Ascending aorta (tissue), 2 donors: ENCODE measurements around the gene MAP2K4. TPM values are rescaled to one million over a fixed set of nuclear protein-coding genes. Genes with fewer than 3 reads are reported as not detected.
"Not testable (repeated sequence)": the region's sequence is repeated elsewhere in the genome, so short reads cannot be mapped to it uniquely, and the experiment has no call there.

Source experiments
- DNase-seq, 2 donors: peaks; one replicate each; pipeline ENCODE4 v3.0.0-alpha.2; 2019; ENCODE audit warnings: low spot score in 2 of 2
- H3K27ac ChIP-seq, 2 donors: fragments of 200-600 bp; sonication (generic); one replicate each; pipeline ENCODE4 v1.5.1; 2016 to 2017; ENCODE audit warnings: mild to moderate bottlenecking in 1 of 2
- H3K27me3 ChIP-seq: fragments of 200-600 bp; sonication (generic); one replicate; pipeline ENCODE4 v1.5.1; 2017
- H3K36me3 ChIP-seq, 2 donors: fragments of 200-600 bp; sonication (generic); one replicate each; pipeline ENCODE4 v1.5.1; 2016
- H3K4me1 ChIP-seq, 2 donors: fragments of 200-600 bp; sonication (generic); one replicate each; pipeline ENCODE4 v1.5.1; 2016 to 2017; ENCODE audit warnings: mild to moderate bottlenecking in 1 of 2
- H3K4me3 ChIP-seq, 2 donors: fragments of 200-600 bp; sonication (generic); one replicate each; pipeline ENCODE4 v1.5.1; 2016 to 2017; ENCODE audit warnings: mild to moderate bottlenecking in 1 of 2
- H3K9me3 ChIP-seq, 2 donors: fragments of 200-600 bp; sonication (generic); one replicate each; pipeline ENCODE4 v1.5.1; 2016
- intact Hi-C: fragments of 100-400 bp; cut with DNase I; formaldehyde crosslinking; loops from one replicate; pipeline ENCODE4 v1.15.1; 2023
- total RNA-seq: library from RNA; depleted of rRNA; stranded (reverse); fragments of >200 nt; gene quantifications from one replicate; pipeline ENCODE4 v1.1.0, GENCODE V29; 2016
- TF ChIP-seq, protein P1 (sequence below), 3 experiments: fragments of 200-600 bp in 2 of 3; fragments of 450-650 bp in 1 of 3; sonication (generic) in 2 of 3; IDR thresholded peaks; one replicate each; pipeline ENCODE4 v1.5.1; 2016 to 2019; ENCODE audit warnings: antibody characterized with exemption in 3 of 3, mild to moderate bottlenecking in 1 of 3, moderate library complexity in 1 of 3

MAP2K4 gene
- total RNA-seq, 1 donor from 2014 or later, result 54.5 TPM

DNA sequence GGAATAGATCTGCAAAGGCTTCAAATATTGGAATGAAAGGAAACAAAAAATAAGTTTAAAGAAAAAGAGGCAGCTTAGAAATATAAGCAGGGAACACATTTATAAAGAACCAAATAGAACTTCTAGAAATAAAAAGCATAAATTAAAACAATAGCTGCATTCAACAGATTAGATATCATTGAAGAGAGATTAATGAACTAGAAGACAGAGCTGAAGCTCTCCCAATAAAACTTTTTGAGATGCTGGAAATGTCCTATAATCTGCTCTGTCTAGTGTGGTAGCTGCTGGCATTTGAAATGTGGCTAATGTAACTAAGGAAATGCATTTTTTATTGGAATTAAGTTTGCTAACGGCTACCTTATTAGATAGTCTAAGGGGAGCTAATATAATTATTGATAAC lies 115.6 kb downstream of the MAP2K4 start:
- intact Hi-C loops, result no loop called here
- Histone ChIP-seq H3K4me1 (no peaks in the 10 kb centered on the region), H3K9me3 (peaks cover 0 to 8% of the 10 kb centered on the region in 2 donors), H3K27me3 (no peaks in the 10 kb centered on the region), H3K27ac (no peak overlapping the region), H3K36me3 (peaks cover 2 to 33% of the 10 kb centered on the region in 2 donors), H3K4me3 (no peak overlapping the region)
- TF ChIP-seq, protein P1, sequence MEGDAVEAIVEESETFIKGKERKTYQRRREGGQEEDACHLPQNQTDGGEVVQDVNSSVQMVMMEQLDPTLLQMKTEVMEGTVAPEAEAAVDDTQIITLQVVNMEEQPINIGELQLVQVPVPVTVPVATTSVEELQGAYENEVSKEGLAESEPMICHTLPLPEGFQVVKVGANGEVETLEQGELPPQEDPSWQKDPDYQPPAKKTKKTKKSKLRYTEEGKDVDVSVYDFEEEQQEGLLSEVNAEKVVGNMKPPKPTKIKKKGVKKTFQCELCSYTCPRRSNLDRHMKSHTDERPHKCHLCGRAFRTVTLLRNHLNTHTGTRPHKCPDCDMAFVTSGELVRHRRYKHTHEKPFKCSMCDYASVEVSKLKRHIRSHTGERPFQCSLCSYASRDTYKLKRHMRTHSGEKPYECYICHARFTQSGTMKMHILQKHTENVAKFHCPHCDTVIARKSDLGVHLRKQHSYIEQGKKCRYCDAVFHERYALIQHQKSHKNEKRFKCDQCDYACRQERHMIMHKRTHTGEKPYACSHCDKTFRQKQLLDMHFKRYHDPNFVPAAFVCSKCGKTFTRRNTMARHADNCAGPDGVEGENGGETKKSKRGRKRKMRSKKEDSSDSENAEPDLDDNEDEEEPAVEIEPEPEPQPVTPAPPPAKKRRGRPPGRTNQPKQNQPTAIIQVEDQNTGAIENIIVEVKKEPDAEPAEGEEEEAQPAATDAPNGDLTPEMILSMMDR (IDR thresholded peaks at IDR 0.05), result no peak
- no peak for DNase-seq

DNA sequence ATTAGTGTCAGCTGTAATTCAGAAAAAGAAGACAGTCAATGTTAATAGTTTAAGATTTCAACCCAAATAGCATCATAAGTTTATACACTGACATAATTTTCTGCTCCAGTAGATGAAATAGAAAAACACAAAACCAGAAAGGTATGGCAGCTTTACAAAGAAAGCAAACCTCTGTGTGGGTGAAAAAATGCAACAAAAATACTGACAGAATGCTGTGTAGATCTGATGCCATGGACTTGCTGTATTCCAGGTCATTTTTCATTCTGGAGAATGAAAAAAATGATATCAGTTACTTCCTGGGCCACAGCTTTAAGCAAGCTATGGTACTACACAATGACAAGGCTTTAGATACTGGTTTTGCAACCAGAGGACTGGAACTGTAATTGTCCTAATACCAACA lies 116.0 kb downstream of the MAP2K4 start:
- H3K4me3 ChIP-seq, result no peak overlapping the region
- no peaks in the 10 kb centered on the region for H3K27me3 ChIP-seq
- H3K9me3 ChIP-seq, result peaks cover 0 to 8% of the 10 kb centered on the region in 2 donors
- no peak for DNase-seq
- TF ChIP-seq, protein P1 (IDR thresholded peaks at IDR 0.05), result no peak
- H3K4me1 ChIP-seq, result no peaks in the 10 kb centered on the region
- intact Hi-C loops, result no loop called here
- H3K36me3 ChIP-seq, result peaks cover 6 to 34% of the 10 kb centered on the region in 2 donors
- no peak overlapping the region for H3K27ac ChIP-seq

DNA sequence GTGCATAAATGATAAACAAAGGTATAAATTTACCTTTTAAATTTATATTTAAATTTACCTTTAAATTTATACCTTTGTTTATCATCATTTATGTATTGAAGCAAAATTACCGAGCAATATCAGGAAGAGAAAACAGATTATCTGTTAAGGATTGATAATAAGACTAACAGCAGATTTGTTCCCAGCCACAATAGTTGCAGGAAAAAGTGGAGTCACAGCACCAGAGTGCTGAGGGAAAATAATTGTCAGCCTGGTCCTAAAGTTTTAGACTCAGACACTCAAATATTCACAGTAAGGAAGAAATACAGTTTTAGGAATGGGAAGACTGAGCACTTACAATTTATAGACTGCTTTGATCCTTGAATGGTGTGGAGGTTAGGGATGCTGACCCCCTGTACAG lies 117.2 kb downstream of the MAP2K4 start:
- no peaks in the 10 kb centered on the region for H3K4me1 ChIP-seq
- H3K4me3 ChIP-seq, result no peak overlapping the region
- no peak for DNase-seq
- H3K36me3 ChIP-seq, result peaks cover 10 to 39% of the 10 kb centered on the region in 2 donors
- TF ChIP-seq, protein P1 (IDR thresholded peaks at IDR 0.05), result no peak
- no peaks in the 10 kb centered on the region for H3K27me3 ChIP-seq
- intact Hi-C loops, result no loop called here
- H3K9me3 ChIP-seq, result peaks cover 0 to 8% of the 10 kb centered on the region in 2 donors
- no peak overlapping the region for H3K27ac ChIP-seq

DNA sequence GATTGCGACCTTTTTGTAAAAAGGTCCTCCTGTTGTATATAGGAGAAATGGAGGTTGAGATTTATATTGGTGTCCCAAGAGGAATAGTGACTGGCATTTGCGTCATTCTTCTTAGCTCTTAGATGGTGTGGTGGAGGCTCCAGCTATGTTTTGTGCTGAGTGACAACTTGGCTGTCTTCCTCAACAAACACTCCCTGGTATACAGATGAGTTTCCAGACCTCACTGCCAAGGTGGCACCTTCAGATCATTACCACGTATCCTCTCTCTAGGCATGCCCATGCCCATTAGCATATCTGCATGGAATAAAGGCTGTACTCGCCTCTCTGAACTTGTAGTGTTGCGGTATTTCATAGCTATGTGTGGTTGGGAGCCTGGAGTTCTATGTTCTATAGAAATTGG lies 120.0 kb downstream of the MAP2K4 start:
- intact Hi-C loops, result no loop called here
- no peaks in the 10 kb centered on the region for H3K27me3 ChIP-seq
- H3K9me3 ChIP-seq, result peaks cover 0 to 8% of the 10 kb centered on the region in 2 donors
- no peak overlapping the region for H3K4me3 ChIP-seq
- DNase-seq, result no peak
- peaks cover 21 to 60% of the 10 kb centered on the region in 2 donors for H3K36me3 ChIP-seq
- H3K4me1 ChIP-seq, result no peaks in the 10 kb centered on the region
- TF ChIP-seq, protein P1 (IDR thresholded peaks at IDR 0.05), result no peak
- no peak overlapping the region for H3K27ac ChIP-seq

DNA sequence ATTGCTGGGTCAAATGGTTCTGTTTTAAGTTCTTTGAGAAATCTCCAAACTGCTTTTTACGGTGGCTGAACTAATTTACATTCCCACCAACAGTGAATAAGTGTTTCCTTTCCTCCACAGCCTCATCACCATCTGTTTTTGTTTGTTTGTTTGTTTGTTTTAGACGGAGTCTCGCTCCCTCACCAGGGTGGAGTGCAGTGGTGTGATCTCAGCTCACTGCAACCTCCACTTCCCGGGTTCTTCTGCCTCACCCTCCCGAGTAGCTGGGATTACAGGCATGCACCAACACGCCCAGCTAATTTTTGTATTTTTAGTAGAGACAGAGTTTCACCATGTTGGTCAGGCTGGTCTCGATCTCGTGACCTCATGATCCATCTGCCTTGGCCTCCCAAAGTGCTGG lies 141.5 kb downstream of the MAP2K4 start:
- intact Hi-C loops, H3K27ac ChIP-seq, H3K27me3 ChIP-seq, H3K36me3 ChIP-seq, H3K4me1 ChIP-seq, H3K9me3 ChIP-seq, DNase-seq, H3K4me3 ChIP-seq: not testable (repeated sequence)

DNA sequence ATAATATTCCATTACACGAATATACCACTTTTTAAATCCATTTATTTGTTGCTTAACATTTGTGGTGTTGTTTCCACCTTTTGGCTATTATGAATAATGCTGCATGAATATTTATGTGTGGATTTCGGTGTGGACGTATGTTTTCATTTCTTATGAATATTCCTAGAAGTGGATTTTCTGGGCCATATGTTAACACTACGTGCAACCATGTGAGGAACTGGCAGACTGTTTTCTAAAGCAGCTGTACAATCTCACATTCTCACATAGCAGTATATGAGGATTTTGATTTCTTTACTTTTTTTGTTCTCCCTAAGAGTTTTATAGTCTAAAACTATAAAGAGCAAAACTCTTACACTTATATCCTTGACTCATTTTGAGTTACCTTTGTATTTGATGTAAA lies 143.4 kb downstream of the MAP2K4 start:
- TF ChIP-seq, protein P1 (IDR thresholded peaks at IDR 0.05), result no peak
- H3K27me3 ChIP-seq, result no peaks in the 10 kb centered on the region
- H3K4me3 ChIP-seq, result no peak overlapping the region
- no peaks in the 10 kb centered on the region for H3K4me1 ChIP-seq
- no peaks in the 10 kb centered on the region for H3K36me3 ChIP-seq
- no peak overlapping the region for H3K27ac ChIP-seq
- intact Hi-C loops, result no loop called here
- H3K9me3 ChIP-seq, result peaks cover 0 to under 1% of the 10 kb centered on the region in 2 donors
- DNase-seq, result no peak
